PC-9 (cell line): ENCODE data around the gene ADGRD2.

Experiments used
- CTCF ChIP-seq: fragments of 200-600 bp; sonication (generic); conservative IDR thresholded peaks from 2 replicates; pipeline ENCODE4 v1.6.1; 2017; ENCODE audit warnings: mixed run types, antibody characterized with exemption, mild to moderate bottlenecking, moderate library complexity
- EZH2 ChIP-seq: fragments of 200-600 bp; sonication (generic); IDR thresholded peaks from 2 replicates; pipeline ENCODE4 v1.8.0; 2017; ENCODE audit warnings: antibody characterized with exemption, low read depth

GRCh38 chr9:124411514-124412227 is 38.6 kb upstream of the ADGRD2 start:
- TF ChIP-seq CTCF (no peak), EZH2 (no peak)
